RWPE1 (cell line): ENCODE results near the gene ZNF583.

Experiments
- CTCF ChIA-PET: fragments of 350-600 bp; sonication (Branson Sonifier 250); formaldehyde crosslinking; extraction: SDS; loops from one replicate; lab custom pipeline; 2021; lab: Yijun Ruan, JAX
- POLR2A ChIA-PET: fragments of 400-600 bp; formaldehyde crosslinking; extraction: SDS; loops from one replicate; lab custom pipeline; 2020; ENCODE audit warnings: antibody characterized with exemption; ENCODE audit not compliant: low non-redundant PET; lab: Yijun Ruan, JAX
- DNase-seq: peaks from one replicate; pipeline ENCODE4 v3.0.0; 2012; ENCODE audit warnings: low spot score
- H3K27ac ChIP-seq: fragments of 450-650 bp; 2 replicates; pipeline ENCODE4 v1.5.1; 2017
- CTCF ChIP-seq: fragments of 450-650 bp; conservative IDR thresholded peaks from 2 replicates; pipeline ENCODE4 v1.5.1; 2017; ENCODE audit warnings: low read depth, mild to moderate bottlenecking

Gene ZNF583

GRCh38 chr19:56423985-56424353, 19.8 kb downstream of the ZNF583 start:
- DNase-seq = no peak
- H3K27ac ChIP-seq = no peak overlapping the region
- ChIA-PET POLR2A (no interaction called here), CTCF (no interaction called here)
- no peak for TF ChIP-seq CTCF

- no peak overlapping the region for H3K27ac ChIP-seq
- no peak for DNase-seq
- POLR2A ChIA-PET = no interaction called here
- no peak for TF ChIP-seq CTCF
- CTCF ChIA-PET = no interaction called here
Measured at GRCh38 chr19:56441206-56441792, 37.2 kb downstream of the ZNF583 start.

GRCh38 chr19:56474308-56474707, 70.2 kb downstream of the ZNF583 start:
- no peak overlapping the region for H3K27ac ChIP-seq
- no peak for TF ChIP-seq CTCF
- DNase-seq = no peak
- CTCF ChIA-PET = no interaction called here
- POLR2A ChIA-PET = no interaction called here

- TF ChIP-seq CTCF = no peak
- ChIA-PET POLR2A (no interaction called here), CTCF (no interaction called here)
- no peak overlapping the region for H3K27ac ChIP-seq
- no peak for DNase-seq
Measured at GRCh38 chr19:56476093-56476492, 72.0 kb downstream of the ZNF583 start.
